H1 (cell line): ENCODE results near the gene IGLL5. TPM values are rescaled to one million over a fixed set of nuclear protein-coding genes. Genes with fewer than 3 reads are reported as not detected.

Experiments used
- JUND ChIP-seq: IDR thresholded peaks from 2 replicates; pipeline ENCODE4 v1.6.1; 2011; ENCODE audit warnings: mild to moderate bottlenecking, improper control_type of control experiment, low read length
- KDM1A ChIP-seq: fragments of 200-600, 300-600 bp; sonication (generic); IDR thresholded peaks from 2 replicates; pipeline ENCODE4 v1.7.1; 2016; ENCODE audit warnings: mild to moderate bottlenecking, low read length, borderline replicate concordance
- MAFK ChIP-seq: IDR thresholded peaks from 2 replicates; pipeline ENCODE4 v1.6.1; 2012; ENCODE audit warnings: low read depth, mild to moderate bottlenecking, improper control_type of control experiment, low read length
- POLR2A ChIP-seq, 2 experiments: IDR thresholded peaks; 1 replicate in 1 of 2; 2 replicates in 1 of 2; pipeline ENCODE4 v1.6.1; 2011; ENCODE audit warnings: low read depth in 2 of 2, low read length in 2 of 2, mild to moderate bottlenecking in 2 of 2; ENCODE audit errors: control extremely low read depth in 1 of 2
- SIN3A ChIP-seq, 2 experiments: IDR thresholded peaks in 1 of 2; conservative IDR thresholded peaks in 1 of 2; 2 replicates each; pipeline ENCODE4 v1.6.1; 2011 to 2012; ENCODE audit warnings: low read length in 2 of 2, improper control_type of control experiment in 1 of 2, low read depth in 1 of 2, mild to moderate bottlenecking in 1 of 2
- SIX5 ChIP-seq: IDR thresholded peaks from 2 replicates; pipeline ENCODE4 v1.6.1; 2011; ENCODE audit warnings: mild to moderate bottlenecking, low read depth, low read length
- SP2 ChIP-seq: IDR thresholded peaks from 2 replicates; pipeline ENCODE4 v1.6.1; 2012; ENCODE audit warnings: mild to moderate bottlenecking, low read length, inconsistent platforms
- polyA plus RNA-seq, 7 experiments: library from polyadenylated mRNA; depleted of rRNA in 3 of 7; stranded (reverse) in 5 of 7; unstranded in 2 of 7; fragments of >200 nt in 5 of 7; fragments of 200-250 nt in 2 of 7; gene quantifications; 1 replicate in 5 of 7; 2 replicates in 1 of 7; 4 replicates in 1 of 7; pipeline versions ENCODE4 v1.2.1 to v1.2.3, GENCODE V29; 2011 to 2013; ENCODE audit warnings: missing spikeins in 2 of 7, mixed read lengths in 2 of 7
- total RNA-seq: library from RNA; stranded (reverse); fragmentation: NEBNext Ultra II Directional; extraction: Animal tissue kit (Norgen Biotek cat#: 25700); gene quantifications from 2 replicates; pipeline ENCODE4 v1.2.1, GENCODE V29; 2021

IGLL5 gene
- total and polyA plus RNA-seq, 2 of the 8 experiments (the other 6 are each of a cell fraction or from before 2014, with no cell fraction given) = not detected

- TF ChIP-seq SIX5 (no peak), JUND (no peak), SIN3A (conservative IDR thresholded peaks at IDR 0.05 in 1 of 2, IDR thresholded peaks at IDR 0.05 in 1 of 2; ENCODE audit: low read depth in 1 of 2, low read length in 2 of 2) (no peak), KDM1A (no peak), SP2 (no peak), POLR2A (IDR thresholded peaks at IDR 0.05; ENCODE audit: control extremely low read depth in 1 of 2, low read depth in 2 of 2, low read length in 2 of 2) (no peak), MAFK (no peak)
These were observed 43.2 kb downstream of the IGLL5 start (continued) for GRCh38 chr22:22930571-22931556.
